HG03378 (cell line): ENCODE results near the gene MED9.

Experiments
- ATAC-seq: cut with Tn5 transposase; IDR thresholded peaks from one replicate; pipeline ENCODE4 v1.9.1; 2021; ENCODE audit warnings: mild to moderate bottlenecking, moderate library complexity; ENCODE audit not compliant: unreplicated experiment

MED9 gene

GRCh38 chr17:17487998-17488397 lies 11.2 kb downstream of the MED9 start:
- ATAC-seq = no peak

- no peak for ATAC-seq
These were observed 14.3 kb downstream of the MED9 start for GRCh38 chr17:17491031-17491471.

GRCh38 chr17:17491546-17491988 lies 14.8 kb downstream of the MED9 start:
- ATAC-seq = no peak

GRCh38 chr17:17492085-17492484 lies 15.3 kb downstream of the MED9 start:
- no peak for ATAC-seq

- no peak for ATAC-seq
These were observed 15.8 kb downstream of the MED9 start for GRCh38 chr17:17492571-17492970.

GRCh38 chr17:17493249-17493985 lies 16.6 kb downstream of the MED9 start:
- ATAC-seq = no peak

- no peak for ATAC-seq
These were observed 17.2 kb downstream of the MED9 start for GRCh38 chr17:17493986-17494466.

GRCh38 chr17:17494499-17494869 lies 17.7 kb downstream of the MED9 start:
- ATAC-seq = no peak

- no peak for ATAC-seq
These were observed 18.2 kb downstream of the MED9 start for GRCh38 chr17:17494870-17495535.

GRCh38 chr17:17495536-17496188 lies 18.9 kb downstream of the MED9 start:
- no peak for ATAC-seq

- ATAC-seq = no peak
These were observed 19.6 kb downstream of the MED9 start, which contains the start of gene RASD1 for GRCh38 chr17:17496189-17497064. Gene RASD1, minus strand, starts transcription at chr17:17496395. Its CDS starts 214 bp downstream, at chr17:17496181.

- no peak for ATAC-seq
These were observed 20.5 kb downstream of the MED9 start for GRCh38 chr17:17497065-17497844.

- no peak for ATAC-seq
These were observed 21.2 kb downstream of the MED9 start for GRCh38 chr17:17497845-17498520.

- ATAC-seq = no peak
These were observed 22.0 kb downstream of the MED9 start for GRCh38 chr17:17498606-17499301.

GRCh38 chr17:17499402-17500145 lies 22.8 kb downstream of the MED9 start:
- no peak for ATAC-seq

- no peak for ATAC-seq
These were observed 24.3 kb downstream of the MED9 start for GRCh38 chr17:17500999-17501605.

- ATAC-seq = no peak
These were observed 26.2 kb downstream of the MED9 start for GRCh38 chr17:17502741-17503565.
